Endothelial cell of umbilical vein (primary cell): ENCODE data around the gene RFESD.

Source experiments
- EZH2 ChIP-seq: IDR thresholded peaks from 2 replicates; pipeline ENCODE4 v1.6.1; 2012; ENCODE audit warnings: borderline replicate concordance, low read depth, mild to moderate bottlenecking, moderate library complexity, low read length, inconsistent platforms; ENCODE audit not compliant: severe bottlenecking
- FOS ChIP-seq: IDR thresholded peaks from 2 replicates; pipeline ENCODE4 v1.6.1; 2011; ENCODE audit warnings: mild to moderate bottlenecking, low read length, moderate library complexity, borderline replicate concordance; ENCODE audit not compliant: insufficient read depth
- GATA2 ChIP-seq: IDR thresholded peaks from 2 replicates; pipeline ENCODE4 v1.7.0; 2011; ENCODE audit warnings: low read depth, mild to moderate bottlenecking, moderate library complexity, mixed read lengths, low read length; ENCODE audit not compliant: insufficient read length, insufficient read depth
- JUN ChIP-seq: IDR thresholded peaks from 2 replicates; pipeline ENCODE4 v1.6.1; 2011; ENCODE audit warnings: borderline replicate concordance, low read depth; ENCODE audit not compliant: insufficient read length, insufficient read depth
- MYC ChIP-seq: IDR thresholded peaks from one replicate; pipeline ENCODE4 v1.6.1; 2011; ENCODE audit warnings: mild to moderate bottlenecking, low read depth, low read length
- POLR2A ChIP-seq: IDR thresholded peaks from 2 replicates; pipeline ENCODE4 v1.6.1; 2012; ENCODE audit warnings: low read depth, mild to moderate bottlenecking, control low read depth, low read length
- POLR2AphosphoS5 ChIP-seq: IDR thresholded peaks from 2 replicates; pipeline ENCODE4 v1.6.1; 2012; ENCODE audit warnings: low read depth, mild to moderate bottlenecking, control low read depth, low read length, moderate library complexity; ENCODE audit not compliant: insufficient read depth
- TF ChIP-seq, protein P1 (sequence below), 2 donors: IDR thresholded peaks; 1 replicate in 1 of 2; 2 replicates in 1 of 2; pipeline ENCODE4 v1.5.1; 2011; ENCODE audit warnings: low read length in 2 of 2, mild to moderate bottlenecking in 2 of 2, moderate library complexity in 2 of 2, control low read depth in 1 of 2, inconsistent platforms in 1 of 2, low read depth in 1 of 2; ENCODE audit not compliant: insufficient read depth in 1 of 2; ENCODE audit errors: extremely low read depth in 1 of 2
- TF ChIP-seq, protein P2 (sequence below): IDR thresholded peaks from 2 replicates; pipeline ENCODE4 v1.6.1; 2011; ENCODE audit not compliant: insufficient read depth, insufficient read length

GRCh38 chr5:95631991-95632675, 14.4 kb upstream of the RFESD start:
- TF ChIP-seq POLR2AphosphoS5, result no peak
- TF ChIP-seq, protein P1, sequence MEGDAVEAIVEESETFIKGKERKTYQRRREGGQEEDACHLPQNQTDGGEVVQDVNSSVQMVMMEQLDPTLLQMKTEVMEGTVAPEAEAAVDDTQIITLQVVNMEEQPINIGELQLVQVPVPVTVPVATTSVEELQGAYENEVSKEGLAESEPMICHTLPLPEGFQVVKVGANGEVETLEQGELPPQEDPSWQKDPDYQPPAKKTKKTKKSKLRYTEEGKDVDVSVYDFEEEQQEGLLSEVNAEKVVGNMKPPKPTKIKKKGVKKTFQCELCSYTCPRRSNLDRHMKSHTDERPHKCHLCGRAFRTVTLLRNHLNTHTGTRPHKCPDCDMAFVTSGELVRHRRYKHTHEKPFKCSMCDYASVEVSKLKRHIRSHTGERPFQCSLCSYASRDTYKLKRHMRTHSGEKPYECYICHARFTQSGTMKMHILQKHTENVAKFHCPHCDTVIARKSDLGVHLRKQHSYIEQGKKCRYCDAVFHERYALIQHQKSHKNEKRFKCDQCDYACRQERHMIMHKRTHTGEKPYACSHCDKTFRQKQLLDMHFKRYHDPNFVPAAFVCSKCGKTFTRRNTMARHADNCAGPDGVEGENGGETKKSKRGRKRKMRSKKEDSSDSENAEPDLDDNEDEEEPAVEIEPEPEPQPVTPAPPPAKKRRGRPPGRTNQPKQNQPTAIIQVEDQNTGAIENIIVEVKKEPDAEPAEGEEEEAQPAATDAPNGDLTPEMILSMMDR (IDR thresholded peaks at IDR 0.05; ENCODE audit: extremely low read depth in 1 of 2, insufficient read depth in 1 of 2, low read depth in 1 of 2, low read length in 2 of 2), result no peak
- TF ChIP-seq JUN, result peak; percentile 35
- TF ChIP-seq EZH2, result no peak
- TF ChIP-seq POLR2A, result no peak
- TF ChIP-seq FOS, result peak; percentile 58
- TF ChIP-seq, protein P2, sequence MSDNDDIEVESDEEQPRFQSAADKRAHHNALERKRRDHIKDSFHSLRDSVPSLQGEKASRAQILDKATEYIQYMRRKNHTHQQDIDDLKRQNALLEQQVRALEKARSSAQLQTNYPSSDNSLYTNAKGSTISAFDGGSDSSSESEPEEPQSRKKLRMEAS, result no peak
- no peak for TF ChIP-seq MYC
- no peak for TF ChIP-seq GATA2
